ENCODE results near the gene TC2N.

Gene TC2N

DNA sequence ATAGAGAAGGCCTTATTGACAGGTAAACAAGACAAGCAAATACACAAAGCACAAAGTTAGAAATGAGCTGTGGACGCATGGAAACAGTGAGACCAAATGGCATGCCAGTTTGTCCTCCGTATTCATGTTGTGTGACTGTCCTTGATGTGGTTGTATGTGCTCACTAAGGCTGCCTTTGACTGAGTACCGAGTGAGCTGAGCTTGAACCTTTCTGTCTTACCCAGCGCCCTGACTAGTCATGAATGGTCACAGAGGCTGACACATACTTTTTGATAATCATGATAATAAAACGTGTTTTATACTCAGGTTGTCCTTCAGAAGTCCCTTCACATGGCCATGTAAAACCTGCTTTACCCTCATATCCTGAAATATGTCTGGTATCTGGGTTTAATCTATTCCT, 134.9 kb downstream of the TC2N start:
- Mint-ChIP-seq H3K36me3 (ENCODE audit: insufficient read depth) (peaks cover 1% of the 10 kb centered on the region), H3K9me3 (no peaks in the 10 kb centered on the region), H3K27ac (ENCODE audit: low read depth) (no peak overlapping the region), H3K4me3 (no peak overlapping the region), H3K4me1 (no peaks in the 10 kb centered on the region), H3K27me3 (peaks cover 19% of the 10 kb centered on the region)
- DNase-seq (ENCODE audit: low spot score in 2 of 2): no peak
- no peak for ATAC-seq (replicated peaks; ENCODE audit: extremely low read depth, poor library complexity, severe bottlenecking)

DNA sequence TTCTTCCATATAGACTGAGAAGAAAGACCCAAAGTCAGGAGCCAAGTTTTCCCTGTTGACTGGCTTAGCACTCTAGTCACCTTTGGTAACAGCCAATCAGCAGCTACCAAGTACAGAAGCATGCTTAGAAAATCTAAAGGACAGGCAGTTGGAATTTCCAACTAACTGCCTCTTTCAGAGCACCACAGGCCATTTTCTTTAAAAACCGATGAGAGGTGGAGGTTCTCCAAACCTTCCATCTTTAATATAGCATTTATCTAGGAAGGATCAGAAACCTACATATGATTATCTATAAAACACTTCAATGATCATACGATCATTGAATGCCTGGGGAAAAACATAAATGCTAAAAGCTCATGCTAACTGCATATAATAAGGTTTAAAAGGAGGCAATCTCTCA, 135.3 kb downstream of the TC2N start, which contains the start of gene CATSPERB:
CATSPERB (minus strand) TSS at position 101 of the 400 bp plus-strand sequence. CDS start 2,607 bp downstream, outside the sequence.
- H3K27ac Mint-ChIP-seq (ENCODE audit: low read depth): no peak within 1 kb of the TSS
- ATAC-seq (replicated peaks; ENCODE audit: extremely low read depth, poor library complexity, severe bottlenecking) (no peak), DNase-seq (ENCODE audit: low spot score in 2 of 2) (no peak)
- H3K27me3 Mint-ChIP-seq: peaks cover 19% of the 10 kb centered on the region
- no peak within 1 kb of the TSS for H3K4me3 Mint-ChIP-seq
- H3K4me1 Mint-ChIP-seq: no peaks in the 10 kb centered on the region
- peaks cover 1% of the 10 kb centered on the region for H3K36me3 Mint-ChIP-seq (ENCODE audit: insufficient read depth)
- H3K9me3 Mint-ChIP-seq: no peaks in the 10 kb centered on the region

DNA sequence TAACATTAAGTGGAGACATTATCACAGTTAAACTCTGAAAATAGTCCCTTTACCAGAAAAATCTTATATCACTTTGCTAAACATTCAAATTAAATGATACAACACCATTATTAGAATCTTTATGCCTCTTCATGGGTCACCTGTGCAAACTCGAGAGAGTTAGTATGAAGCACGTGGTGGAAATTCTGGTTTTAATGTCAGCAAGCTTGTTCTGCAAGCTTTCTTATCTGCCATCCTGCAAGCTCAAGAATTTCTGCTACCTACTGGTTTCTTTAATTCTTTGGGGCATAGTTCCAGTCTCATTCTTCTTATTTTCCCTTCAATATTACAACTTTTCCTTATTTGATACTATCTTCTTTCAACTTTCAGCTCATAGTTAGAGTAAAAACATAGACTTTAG, 136.3 kb downstream of the TC2N start:
- H3K9me3 Mint-ChIP-seq: no peaks in the 10 kb centered on the region
- no peak for DNase-seq (ENCODE audit: low spot score in 2 of 2)
- no peaks in the 10 kb centered on the region for H3K36me3 Mint-ChIP-seq (ENCODE audit: insufficient read depth)
- H3K27me3 Mint-ChIP-seq: peaks cover 9% of the 10 kb centered on the region
- no peak overlapping the region for H3K4me3 Mint-ChIP-seq
- no peaks in the 10 kb centered on the region for H3K4me1 Mint-ChIP-seq
- ATAC-seq (replicated peaks; ENCODE audit: extremely low read depth, poor library complexity, severe bottlenecking): no peak
- H3K27ac Mint-ChIP-seq (ENCODE audit: low read depth): no peak overlapping the region

DNA sequence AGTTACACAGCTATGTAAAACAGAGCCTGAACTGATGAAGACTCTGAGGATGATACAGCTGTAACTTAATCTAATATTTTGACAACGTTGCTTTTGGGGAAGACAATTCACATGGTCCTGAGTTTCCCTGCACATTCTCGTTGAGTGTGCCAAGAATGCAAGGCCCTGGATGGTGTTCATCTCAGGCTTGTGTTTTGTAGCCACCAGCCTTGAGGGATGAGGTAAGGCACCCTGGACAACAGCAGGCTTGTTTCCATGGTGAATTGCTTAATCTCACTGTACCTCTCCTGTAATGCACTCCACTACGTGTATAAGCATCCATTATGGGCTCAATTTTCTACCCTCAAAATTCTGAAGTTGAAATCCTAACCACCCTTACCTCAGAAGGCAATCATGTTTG, 137.6 kb downstream of the TC2N start:
- DNase-seq (ENCODE audit: low spot score in 2 of 2): no peak
- no peaks in the 10 kb centered on the region for H3K4me1 Mint-ChIP-seq
- no peak overlapping the region for H3K27ac Mint-ChIP-seq (ENCODE audit: low read depth)
- peaks cover under 1% of the 10 kb centered on the region for H3K27me3 Mint-ChIP-seq
- ATAC-seq (replicated peaks; ENCODE audit: extremely low read depth, poor library complexity, severe bottlenecking): no peak
- H3K4me3 Mint-ChIP-seq: no peak overlapping the region
- no peaks in the 10 kb centered on the region for H3K36me3 Mint-ChIP-seq (ENCODE audit: insufficient read depth)
- no peaks in the 10 kb centered on the region for H3K9me3 Mint-ChIP-seq

Data from central memory CD8-positive, alpha-beta T cell (primary cell).